DND-41 (cell line): ENCODE results near the gene ERG28.

ENCODE experiments used
- EZH2 ChIP-seq: IDR thresholded peaks from 3 replicates; pipeline ENCODE4 v1.6.1; 2012; ENCODE audit warnings: borderline replicate concordance, low read depth, mild to moderate bottlenecking, moderate library complexity, low read length, inconsistent platforms; ENCODE audit not compliant: severe bottlenecking
- TF ChIP-seq, protein P1 (sequence below): IDR thresholded peaks from 2 replicates; pipeline ENCODE4 v1.5.1; 2012; ENCODE audit warnings: borderline replicate concordance, low read length, moderate library complexity, mild to moderate bottlenecking; ENCODE audit not compliant: poor library complexity, severe bottlenecking; ENCODE audit errors: extremely low read depth

DNA sequence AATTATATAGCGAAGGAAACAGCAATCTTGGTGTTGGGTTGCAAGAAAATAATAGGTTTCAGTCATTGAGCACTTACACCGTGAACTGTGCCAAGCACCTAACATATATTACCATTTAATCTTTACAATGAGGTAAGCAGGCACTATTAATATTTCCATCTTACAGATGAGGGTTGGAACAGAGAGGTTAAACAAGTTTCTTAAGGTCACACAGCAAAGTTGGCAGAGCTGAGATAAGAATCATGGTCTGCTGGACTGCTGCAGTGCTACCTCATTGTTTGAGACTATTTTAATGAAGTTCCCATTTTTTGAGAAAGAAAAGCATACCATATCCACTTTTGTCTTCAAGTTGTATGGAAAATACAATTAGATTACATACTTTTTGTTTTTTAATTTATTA is 1.7 kb downstream of the ERG28 start:
- TF ChIP-seq, protein P1, sequence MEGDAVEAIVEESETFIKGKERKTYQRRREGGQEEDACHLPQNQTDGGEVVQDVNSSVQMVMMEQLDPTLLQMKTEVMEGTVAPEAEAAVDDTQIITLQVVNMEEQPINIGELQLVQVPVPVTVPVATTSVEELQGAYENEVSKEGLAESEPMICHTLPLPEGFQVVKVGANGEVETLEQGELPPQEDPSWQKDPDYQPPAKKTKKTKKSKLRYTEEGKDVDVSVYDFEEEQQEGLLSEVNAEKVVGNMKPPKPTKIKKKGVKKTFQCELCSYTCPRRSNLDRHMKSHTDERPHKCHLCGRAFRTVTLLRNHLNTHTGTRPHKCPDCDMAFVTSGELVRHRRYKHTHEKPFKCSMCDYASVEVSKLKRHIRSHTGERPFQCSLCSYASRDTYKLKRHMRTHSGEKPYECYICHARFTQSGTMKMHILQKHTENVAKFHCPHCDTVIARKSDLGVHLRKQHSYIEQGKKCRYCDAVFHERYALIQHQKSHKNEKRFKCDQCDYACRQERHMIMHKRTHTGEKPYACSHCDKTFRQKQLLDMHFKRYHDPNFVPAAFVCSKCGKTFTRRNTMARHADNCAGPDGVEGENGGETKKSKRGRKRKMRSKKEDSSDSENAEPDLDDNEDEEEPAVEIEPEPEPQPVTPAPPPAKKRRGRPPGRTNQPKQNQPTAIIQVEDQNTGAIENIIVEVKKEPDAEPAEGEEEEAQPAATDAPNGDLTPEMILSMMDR: no peak
- no peak for TF ChIP-seq EZH2
